ENCODE measurements around the gene PEX11G. TPM values are rescaled to one million over a fixed set of nuclear protein-coding genes. Genes with fewer than 3 reads are reported as not detected.

PEX11G gene
- total and polyA plus RNA-seq, 2 experiments from 2014 or later = 2.2 TPM

DNA sequence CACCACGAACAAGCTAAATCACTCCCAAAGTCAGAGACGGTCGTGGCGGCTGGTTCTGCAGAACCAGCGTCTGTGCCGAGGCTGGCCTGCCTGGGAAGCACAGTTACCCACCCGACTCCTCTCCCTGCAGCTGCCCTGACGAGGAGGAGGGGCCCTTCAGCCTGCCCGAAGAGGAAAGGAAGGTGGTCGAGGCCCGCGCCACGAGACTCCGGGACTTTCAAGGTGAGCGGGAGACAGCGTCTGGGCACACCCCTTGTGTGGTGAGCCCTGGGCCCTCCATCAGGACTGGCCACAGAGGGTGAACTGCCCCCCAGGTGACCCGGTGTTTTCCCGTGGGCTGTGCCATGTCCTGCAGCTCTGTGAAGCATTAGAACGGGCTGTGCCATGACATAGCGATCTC is 29.1 kb downstream of the PEX11G start (continued):
- TF ChIP-seq, protein P1, sequence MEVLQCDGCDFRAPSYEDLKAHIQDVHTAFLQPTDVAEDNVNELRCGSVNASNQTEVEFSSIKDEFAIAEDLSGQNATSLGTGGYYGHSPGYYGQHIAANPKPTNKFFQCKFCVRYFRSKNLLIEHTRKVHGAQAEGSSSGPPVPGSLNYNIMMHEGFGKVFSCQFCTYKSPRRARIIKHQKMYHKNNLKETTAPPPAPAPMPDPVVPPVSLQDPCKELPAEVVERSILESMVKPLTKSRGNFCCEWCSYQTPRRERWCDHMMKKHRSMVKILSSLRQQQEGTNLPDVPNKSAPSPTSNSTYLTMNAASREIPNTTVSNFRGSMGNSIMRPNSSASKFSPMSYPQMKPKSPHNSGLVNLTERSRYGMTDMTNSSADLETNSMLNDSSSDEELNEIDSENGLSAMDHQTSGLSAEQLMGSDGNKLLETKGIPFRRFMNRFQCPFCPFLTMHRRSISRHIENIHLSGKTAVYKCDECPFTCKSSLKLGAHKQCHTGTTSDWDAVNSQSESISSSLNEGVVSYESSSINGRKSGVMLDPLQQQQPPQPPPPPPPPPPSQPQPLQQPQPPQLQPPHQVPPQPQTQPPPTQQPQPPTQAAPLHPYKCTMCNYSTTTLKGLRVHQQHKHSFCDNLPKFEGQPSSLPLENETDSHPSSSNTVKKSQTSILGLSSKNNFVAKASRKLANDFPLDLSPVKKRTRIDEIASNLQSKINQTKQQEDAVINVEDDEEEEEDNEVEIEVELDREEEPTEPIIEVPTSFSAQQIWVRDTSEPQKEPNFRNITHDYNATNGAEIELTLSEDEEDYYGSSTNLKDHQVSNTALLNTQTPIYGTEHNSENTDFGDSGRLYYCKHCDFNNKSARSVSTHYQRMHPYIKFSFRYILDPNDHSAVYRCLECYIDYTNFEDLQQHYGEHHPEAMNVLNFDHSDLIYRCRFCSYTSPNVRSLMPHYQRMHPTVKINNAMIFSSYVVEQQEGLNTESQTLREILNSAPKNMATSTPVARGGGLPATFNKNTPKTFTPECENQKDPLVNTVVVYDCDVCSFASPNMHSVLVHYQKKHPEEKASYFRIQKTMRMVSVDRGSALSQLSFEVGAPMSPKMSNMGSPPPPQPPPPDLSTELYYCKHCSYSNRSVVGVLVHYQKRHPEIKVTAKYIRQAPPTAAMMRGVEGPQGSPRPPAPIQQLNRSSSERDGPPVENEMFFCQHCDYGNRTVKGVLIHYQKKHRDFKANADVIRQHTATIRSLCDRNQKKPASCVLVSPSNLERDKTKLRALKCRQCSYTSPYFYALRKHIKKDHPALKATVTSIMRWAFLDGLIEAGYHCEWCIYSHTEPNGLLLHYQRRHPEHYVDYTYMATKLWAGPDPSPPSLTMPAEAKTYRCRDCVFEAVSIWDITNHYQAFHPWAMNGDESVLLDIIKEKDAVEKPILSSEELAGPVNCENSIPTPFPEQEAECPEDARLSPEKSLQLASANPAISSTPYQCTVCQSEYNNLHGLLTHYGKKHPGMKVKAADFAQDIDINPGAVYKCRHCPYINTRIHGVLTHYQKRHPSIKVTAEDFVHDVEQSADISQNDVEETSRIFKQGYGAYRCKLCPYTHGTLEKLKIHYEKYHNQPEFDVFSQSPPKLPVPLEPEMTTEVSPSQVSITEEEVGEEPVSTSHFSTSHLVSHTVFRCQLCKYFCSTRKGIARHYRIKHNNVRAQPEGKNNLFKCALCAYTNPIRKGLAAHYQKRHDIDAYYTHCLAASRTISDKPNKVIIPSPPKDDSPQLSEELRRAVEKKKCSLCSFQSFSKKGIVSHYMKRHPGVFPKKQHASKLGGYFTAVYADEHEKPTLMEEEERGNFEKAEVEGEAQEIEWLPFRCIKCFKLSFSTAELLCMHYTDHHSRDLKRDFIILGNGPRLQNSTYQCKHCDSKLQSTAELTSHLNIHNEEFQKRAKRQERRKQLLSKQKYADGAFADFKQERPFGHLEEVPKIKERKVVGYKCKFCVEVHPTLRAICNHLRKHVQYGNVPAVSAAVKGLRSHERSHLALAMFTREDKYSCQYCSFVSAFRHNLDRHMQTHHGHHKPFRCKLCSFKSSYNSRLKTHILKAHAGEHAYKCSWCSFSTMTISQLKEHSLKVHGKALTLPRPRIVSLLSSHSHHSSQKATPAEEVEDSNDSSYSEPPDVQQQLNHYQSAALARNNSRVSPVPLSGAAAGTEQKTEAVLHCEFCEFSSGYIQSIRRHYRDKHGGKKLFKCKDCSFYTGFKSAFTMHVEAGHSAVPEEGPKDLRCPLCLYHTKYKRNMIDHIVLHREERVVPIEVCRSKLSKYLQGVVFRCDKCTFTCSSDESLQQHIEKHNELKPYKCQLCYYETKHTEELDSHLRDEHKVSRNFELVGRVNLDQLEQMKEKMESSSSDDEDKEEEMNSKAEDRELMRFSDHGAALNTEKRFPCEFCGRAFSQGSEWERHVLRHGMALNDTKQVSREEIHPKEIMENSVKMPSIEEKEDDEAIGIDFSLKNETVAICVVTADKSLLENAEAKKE (CRISPR knock-in tag; IDR thresholded peaks at IDR 0.05) = no peak
- no peak for TF ChIP-seq JUNB (IDR thresholded peaks at IDR 0.05; ENCODE audit: unreplicated experiment)
- TF ChIP-seq, protein P2, sequence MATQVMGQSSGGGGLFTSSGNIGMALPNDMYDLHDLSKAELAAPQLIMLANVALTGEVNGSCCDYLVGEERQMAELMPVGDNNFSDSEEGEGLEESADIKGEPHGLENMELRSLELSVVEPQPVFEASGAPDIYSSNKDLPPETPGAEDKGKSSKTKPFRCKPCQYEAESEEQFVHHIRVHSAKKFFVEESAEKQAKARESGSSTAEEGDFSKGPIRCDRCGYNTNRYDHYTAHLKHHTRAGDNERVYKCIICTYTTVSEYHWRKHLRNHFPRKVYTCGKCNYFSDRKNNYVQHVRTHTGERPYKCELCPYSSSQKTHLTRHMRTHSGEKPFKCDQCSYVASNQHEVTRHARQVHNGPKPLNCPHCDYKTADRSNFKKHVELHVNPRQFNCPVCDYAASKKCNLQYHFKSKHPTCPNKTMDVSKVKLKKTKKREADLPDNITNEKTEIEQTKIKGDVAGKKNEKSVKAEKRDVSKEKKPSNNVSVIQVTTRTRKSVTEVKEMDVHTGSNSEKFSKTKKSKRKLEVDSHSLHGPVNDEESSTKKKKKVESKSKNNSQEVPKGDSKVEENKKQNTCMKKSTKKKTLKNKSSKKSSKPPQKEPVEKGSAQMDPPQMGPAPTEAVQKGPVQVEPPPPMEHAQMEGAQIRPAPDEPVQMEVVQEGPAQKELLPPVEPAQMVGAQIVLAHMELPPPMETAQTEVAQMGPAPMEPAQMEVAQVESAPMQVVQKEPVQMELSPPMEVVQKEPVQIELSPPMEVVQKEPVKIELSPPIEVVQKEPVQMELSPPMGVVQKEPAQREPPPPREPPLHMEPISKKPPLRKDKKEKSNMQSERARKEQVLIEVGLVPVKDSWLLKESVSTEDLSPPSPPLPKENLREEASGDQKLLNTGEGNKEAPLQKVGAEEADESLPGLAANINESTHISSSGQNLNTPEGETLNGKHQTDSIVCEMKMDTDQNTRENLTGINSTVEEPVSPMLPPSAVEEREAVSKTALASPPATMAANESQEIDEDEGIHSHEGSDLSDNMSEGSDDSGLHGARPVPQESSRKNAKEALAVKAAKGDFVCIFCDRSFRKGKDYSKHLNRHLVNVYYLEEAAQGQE (IDR thresholded peaks at IDR 0.05; ENCODE audit: unreplicated experiment) = no peak
- TF ChIP-seq NANOG (IDR thresholded peaks at IDR 0.05; ENCODE audit: borderline replicate concordance) = no peak
- TF ChIP-seq POLR2AphosphoS5 (IDR thresholded peaks at IDR 0.05; ENCODE audit: low read depth) = no peak
- no peak for TF ChIP-seq ZNF331 (CRISPR knock-in tag; IDR thresholded peaks at IDR 0.05; ENCODE audit: low read depth)

DNA sequence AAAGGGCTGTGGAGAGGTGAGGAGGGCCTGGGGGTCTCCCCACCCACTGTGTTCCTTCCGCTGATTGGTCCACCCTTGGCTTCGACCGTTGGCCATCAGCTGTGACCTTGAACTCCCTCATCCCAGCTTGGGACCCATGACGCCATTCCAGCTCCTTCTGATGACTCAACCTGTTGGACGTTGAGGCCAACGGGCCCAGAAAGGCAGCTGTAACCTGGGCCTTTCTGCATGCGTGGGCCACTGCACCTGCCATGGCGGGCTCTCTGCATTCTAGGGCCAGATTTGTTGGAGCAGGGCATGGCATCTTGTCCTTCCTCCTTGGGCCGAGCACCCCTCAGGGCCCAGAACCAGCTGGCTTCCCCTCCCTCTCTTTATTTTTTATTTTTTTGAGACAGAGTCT is 30.2 kb downstream of the PEX11G start:
- peaks cover 6% of the 10 kb centered on the region for H3K36me3 ChIP-seq (ENCODE audit: insufficient read depth)
- H3K36me3 Mint-ChIP-seq (ENCODE audit: low read depth) = peaks cover 55% of the 10 kb centered on the region
- H3K4me1 Mint-ChIP-seq = no peaks in the 10 kb centered on the region
- H3K4me1 ChIP-seq (ENCODE audit: insufficient read depth) = no peaks in the 10 kb centered on the region
- no peak overlapping the region for H3K4me3 ChIP-seq
- H3K27ac Mint-ChIP-seq = no peak overlapping the region
- peaks cover 19% of the 10 kb centered on the region for H3K9me3 Mint-ChIP-seq
- H3K4me2 ChIP-seq = no peak overlapping the region
- H3K4me3 Mint-ChIP-seq = no peak overlapping the region
- H3K27me3 ChIP-seq (ENCODE audit: insufficient read depth) = no peaks in the 10 kb centered on the region
- H3F3A ChIP-seq (replicated peaks; ENCODE audit: low read depth) = 0 out of 2 replicates have a peak, but pooled peaks cover 4% of the 10 kb centered on the region
- H2AFZ ChIP-seq = no peak overlapping the region
- ATAC-seq (no peak), DNase-seq (ENCODE audit: low spot score) (no peak)
- H3K79me2 ChIP-seq (replicated peaks; ENCODE audit: insufficient read depth) = no peaks in the 10 kb centered on the region
- H3K27me3 Mint-ChIP-seq (ENCODE audit: insufficient read depth, low read depth, poor library complexity) = peaks cover 6% of the 10 kb centered on the region
- H3K27ac ChIP-seq (ENCODE audit: low read depth) = no peak overlapping the region
- no peaks in the 10 kb centered on the region for H4K20me1 ChIP-seq (replicated peaks; ENCODE audit: insufficient read depth)
- 0 out of 2 replicates have a peak, but pooled peaks cover 9% of the 10 kb centered on the region for H3K9me2 ChIP-seq (ENCODE audit: insufficient read depth)
- TF ChIP-seq JUNB (IDR thresholded peaks at IDR 0.05; ENCODE audit: unreplicated experiment) = no peak

Data from GM23338 (cell line).